ENCODE results near the gene UBE2U.

DNA sequence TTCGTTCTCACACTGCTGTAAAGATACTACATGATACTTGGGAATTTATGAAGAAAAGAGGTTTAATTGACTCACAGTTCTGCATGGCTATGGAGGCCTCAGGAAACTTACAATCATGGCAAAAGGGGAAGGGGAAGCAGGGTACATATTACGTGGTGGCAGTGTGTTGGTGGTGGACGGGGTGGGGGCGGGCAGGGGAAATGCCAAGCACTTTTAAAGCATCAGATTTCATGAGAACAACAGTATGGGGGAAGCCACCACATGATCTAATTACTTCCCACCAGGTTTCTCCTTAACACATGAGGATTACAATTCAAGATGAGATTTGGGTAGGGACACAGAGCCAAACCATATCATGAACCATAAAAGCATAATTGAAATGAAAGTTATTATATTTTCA is 88.5 kb downstream of the UBE2U start:
- TF ChIP-seq, protein P1, sequence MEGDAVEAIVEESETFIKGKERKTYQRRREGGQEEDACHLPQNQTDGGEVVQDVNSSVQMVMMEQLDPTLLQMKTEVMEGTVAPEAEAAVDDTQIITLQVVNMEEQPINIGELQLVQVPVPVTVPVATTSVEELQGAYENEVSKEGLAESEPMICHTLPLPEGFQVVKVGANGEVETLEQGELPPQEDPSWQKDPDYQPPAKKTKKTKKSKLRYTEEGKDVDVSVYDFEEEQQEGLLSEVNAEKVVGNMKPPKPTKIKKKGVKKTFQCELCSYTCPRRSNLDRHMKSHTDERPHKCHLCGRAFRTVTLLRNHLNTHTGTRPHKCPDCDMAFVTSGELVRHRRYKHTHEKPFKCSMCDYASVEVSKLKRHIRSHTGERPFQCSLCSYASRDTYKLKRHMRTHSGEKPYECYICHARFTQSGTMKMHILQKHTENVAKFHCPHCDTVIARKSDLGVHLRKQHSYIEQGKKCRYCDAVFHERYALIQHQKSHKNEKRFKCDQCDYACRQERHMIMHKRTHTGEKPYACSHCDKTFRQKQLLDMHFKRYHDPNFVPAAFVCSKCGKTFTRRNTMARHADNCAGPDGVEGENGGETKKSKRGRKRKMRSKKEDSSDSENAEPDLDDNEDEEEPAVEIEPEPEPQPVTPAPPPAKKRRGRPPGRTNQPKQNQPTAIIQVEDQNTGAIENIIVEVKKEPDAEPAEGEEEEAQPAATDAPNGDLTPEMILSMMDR (IDR thresholded peaks at IDR 0.05), result no peak
- TF ChIP-seq POLR2A (IDR thresholded peaks at IDR 0.05), result no peak

Data from Peyer's patch (tissue), 4 donors.